HG03103 (cell line): ENCODE results near the gene PRDM16.

ENCODE experiments used
- ATAC-seq: cut with Tn5 transposase; IDR thresholded peaks from one replicate; pipeline ENCODE4 v1.9.1; 2021; ENCODE audit warnings: low read depth; ENCODE audit not compliant: unreplicated experiment

Gene PRDM16

DNA sequence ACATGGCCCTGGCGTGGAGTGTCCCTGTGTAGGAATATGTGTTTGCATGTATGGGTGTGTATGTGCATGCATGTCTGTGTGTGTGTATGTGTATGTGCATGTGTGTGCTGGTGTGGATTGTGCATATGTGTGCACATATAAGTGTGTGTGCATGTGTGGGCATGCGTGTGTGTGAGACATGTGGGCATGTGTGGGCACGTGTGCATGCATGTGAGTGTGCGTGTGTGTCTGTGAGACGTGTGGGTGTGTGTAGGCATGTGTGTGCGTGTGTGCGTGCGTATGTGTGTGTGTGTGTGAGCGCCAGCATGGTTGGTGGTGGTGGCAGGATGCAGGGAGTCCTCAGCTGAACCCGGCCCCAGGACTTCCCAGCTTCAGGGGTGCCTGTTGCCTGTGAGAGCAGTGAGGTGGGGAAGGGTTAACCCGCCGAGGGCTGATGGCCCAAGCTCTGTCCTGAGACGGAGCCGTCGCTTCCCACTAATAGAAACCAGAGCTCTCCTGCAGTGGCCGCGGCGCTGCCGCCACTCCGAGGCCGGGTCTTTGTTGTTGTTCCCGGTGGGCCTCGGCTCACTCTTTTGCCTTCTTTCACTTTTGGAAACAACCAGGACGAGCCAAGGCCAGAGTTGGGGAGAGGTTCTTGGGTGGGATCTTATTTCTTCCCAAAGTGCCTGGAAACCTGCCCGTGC is 241.9 kb downstream of the PRDM16 start:
- ATAC-seq = no peak

- no peak for ATAC-seq
These were observed 242.7 kb downstream of the PRDM16 start for GRCh38 chr1:3311711-3312110.

DNA sequence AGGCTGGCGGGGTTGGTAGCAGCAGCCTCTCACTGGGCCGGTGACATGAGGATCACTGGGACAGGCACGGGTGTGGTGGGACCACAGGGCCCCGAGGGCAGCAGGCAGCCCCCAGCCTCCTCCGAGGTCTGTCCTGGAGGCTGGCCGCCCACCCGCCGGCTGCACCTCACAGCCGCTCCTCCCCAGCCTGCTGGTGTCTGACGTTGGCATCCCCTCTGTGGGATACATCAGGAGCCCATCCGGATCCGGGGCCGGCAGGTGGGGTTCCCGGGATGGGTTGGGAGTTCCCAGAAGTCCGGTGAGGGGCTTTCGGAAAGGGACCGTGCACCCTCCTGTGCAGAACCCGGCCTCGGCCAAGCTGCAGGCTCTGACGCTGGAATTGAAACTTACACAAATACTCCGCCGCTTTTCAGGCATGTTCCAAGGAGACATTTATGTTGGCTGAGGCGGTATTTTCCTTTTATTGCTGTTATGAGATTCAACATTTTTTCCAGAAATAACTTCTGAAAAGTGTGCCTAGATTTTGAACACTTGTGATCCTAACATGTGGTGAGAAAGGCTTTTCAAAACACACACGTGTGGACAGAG is 243.4 kb downstream of the PRDM16 start:
- ATAC-seq = no peak

- no peak for ATAC-seq
These were observed 244.0 kb downstream of the PRDM16 start for GRCh38 chr1:3312898-3313575.

DNA sequence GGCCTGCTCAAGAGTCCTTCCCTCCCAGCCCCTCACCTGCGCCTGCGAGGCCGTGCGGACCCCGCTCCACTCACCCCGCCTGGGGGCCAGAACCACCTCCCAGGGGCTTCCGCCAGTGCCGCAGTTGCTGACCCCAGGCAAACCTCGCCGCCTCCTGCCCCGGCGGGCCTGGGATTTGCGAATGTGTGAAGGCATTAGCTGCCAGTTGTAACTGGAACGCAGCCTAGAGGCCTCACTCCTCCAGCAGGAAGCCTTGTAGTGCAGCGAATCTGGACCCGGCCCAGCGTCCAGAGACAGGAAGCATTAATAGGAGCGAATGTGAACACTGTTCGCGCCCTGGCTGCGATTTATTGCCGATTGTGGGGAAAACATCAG is 244.6 kb downstream of the PRDM16 start:
- no peak for ATAC-seq

DNA sequence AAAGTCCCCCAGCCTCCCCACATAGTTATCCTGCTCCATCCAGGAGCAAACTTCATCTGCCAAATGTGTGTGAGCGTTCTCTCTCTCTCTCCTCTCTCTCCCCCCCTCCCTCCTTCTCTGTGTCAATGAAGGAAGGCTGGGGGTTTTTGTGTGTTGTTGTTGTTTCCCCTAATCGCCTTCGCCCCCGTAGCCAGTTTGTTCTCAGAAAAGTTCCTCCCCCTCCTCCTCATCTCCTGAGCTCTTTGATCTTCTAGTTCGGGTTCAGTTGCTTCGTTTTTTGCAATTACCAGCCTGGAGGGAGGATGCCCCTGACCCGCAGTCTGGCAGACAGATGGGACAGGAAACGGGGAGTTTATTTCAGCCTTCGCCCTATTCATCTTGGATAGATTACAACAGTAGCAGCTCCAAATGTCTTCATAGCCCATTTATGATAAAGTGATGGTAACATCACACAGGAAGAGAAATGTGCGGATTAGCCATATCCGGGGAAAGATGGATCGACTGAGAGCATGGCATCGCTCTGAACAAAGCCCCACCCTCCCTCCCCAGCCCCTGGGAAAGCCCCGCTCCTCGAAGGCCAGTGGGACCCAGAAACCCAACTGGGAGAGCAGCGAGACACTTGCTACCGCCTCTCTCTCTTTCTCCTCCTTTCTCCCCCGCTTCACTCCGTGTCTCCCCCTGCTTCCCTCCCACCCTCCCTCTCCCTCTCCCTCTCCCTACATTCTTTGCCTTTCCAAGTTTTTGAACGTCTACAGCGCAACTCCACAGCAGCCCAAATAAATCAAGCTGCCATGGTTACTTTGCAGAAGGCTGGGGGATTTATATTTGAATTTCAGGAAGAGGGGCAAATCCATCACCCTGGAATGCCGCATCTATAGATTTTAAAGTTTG is 245.7 kb downstream of the PRDM16 start:
- ATAC-seq = no peak

GRCh38 chr1:3315399-3316339 is 246.7 kb downstream of the PRDM16 start:
- ATAC-seq = no peak

- no peak for ATAC-seq
These were observed 247.4 kb downstream of the PRDM16 start for GRCh38 chr1:3316340-3316943.

- ATAC-seq = no peak
These were observed 248.5 kb downstream of the PRDM16 start for GRCh38 chr1:3317456-3317855.

DNA sequence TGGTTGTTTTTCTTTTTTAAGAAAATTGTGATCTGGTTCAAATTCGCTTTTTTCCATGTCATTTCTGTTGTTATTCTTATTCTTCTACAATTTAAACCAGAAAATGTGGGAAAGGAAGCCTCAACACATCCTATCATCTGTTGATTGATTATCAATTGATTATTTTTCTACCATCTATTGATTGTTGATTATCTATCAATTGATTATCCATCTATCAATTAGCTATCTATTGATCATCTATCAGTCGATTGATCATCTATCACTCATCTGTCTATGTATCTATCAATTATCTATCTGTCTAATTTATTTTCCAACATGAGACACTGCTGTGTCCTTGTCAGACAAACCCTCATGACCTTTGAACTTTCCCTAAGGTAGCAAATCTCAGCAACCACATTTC is 249.3 kb downstream of the PRDM16 start:
- ATAC-seq = no peak

DNA sequence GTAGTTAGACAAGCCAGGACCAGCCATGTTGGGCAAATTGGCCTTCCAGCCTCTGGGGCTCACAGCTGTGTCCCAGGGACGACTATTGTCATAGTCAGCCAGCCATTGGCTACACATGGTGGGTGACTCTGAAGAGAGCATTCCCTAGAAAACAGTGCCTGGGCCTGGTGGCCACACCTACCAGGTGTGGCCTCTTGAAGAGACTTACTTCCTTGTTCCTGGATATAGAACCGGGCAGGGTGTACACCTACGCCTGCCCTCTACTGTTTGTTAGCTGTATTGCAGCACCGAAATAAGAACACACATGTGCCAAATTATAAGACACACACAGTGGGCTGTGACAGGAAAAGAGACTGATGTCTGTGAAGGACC is 250.9 kb downstream of the PRDM16 start:
- ATAC-seq = no peak

GRCh38 chr1:3320246-3321152 is 251.5 kb downstream of the PRDM16 start:
- ATAC-seq = no peak

- no peak for ATAC-seq
These were observed 252.8 kb downstream of the PRDM16 start for GRCh38 chr1:3321559-3322449.

DNA sequence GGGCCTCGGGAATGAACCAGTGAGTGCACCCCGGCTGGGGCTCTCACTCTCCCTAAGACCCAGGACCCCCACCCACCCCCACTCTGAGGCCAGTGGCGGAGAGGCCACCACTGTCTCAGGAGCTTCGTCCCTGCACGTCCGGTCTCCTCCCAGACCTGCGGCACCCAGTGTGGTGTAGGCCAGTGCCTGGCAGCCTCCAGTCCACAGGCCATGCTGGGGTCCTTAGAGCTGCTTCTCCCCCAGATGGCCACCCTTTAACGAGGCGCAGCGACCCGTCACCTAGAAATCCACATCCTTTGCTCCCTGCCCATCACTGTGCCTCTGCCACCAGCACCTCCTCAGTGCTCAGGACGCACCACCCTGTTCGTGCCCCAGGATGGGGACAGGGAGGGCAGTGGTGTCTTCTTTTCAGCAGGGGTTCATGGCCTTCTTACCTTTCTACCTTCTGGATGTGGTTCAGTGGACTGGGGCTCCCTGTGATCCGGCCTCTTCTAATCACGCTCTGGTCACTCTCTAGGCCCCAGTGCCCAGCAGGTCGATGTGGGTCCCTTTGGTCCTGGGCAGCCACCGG is 253.5 kb downstream of the PRDM16 start:
- ATAC-seq = no peak

DNA sequence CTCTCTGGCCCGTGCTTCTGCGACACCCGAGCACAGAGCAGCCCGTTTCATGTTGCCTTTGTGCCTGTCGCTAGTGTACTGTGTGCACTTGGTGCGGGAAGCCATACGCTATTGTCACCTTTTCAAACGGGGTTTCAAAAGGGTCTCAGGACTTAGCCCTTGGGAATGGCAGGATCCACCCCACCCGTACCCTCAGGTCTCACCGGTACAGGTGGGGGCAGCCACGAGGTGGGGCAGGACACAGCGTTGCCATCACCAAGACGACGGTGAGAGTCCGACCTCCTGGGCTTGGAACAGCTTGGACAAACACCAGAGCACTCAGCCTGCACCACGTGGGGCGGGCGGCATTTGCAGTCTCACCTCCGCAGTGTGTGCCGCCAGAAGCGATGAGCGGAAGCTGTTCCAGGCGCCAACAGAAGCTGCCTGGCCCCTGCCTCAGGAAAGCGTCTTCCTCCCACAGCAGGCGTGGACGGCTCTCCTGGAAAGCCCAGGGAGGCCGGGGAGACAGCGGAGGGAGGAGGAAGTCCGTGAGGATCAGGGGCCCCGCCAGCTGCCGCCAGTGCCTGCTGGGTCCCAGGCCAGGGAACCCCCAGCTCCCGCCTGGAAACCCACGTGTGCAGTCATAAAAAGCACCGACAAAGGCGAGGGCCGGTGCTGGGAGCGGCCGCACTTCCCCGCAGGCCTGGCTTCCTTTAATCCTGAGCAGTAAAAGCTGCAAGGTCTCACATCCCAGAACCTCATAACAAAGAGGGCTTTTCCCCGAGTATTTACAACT is 254.2 kb downstream of the PRDM16 start:
- ATAC-seq = no peak
